Astrocyte (in vitro differentiated cells and primary cell): ENCODE data around the gene CDH13. TPM values are rescaled to one million over a fixed set of nuclear protein-coding genes. Genes with fewer than 3 reads are reported as not detected.

ENCODE experiments used
- DNase-seq: peaks from one replicate; pipeline ENCODE4 v3.0.0-alpha.2; 2010; ENCODE audit warnings: low read depth
- FAIRE-seq: peaks from 2 replicates; lab custom pipeline; 2011; peaks lifted over from hg19 to GRCh38; lab: Jason Lieb, UNC
- H2AFZ ChIP-seq: 2 replicates; pipeline ENCODE4 v1.6.0; 2012; ENCODE audit warnings: low read depth, low read length, inconsistent platforms
- H3K27ac ChIP-seq: 2 replicates; pipeline ENCODE4 v1.5.1; 2011; ENCODE audit warnings: low read depth, low read length, inconsistent platforms
- H3K27me3 ChIP-seq: 2 replicates; pipeline ENCODE4 v1.6.0; 2011; ENCODE audit warnings: low read length, inconsistent platforms; ENCODE audit not compliant: insufficient read depth
- H3K36me3 ChIP-seq: 2 replicates; pipeline ENCODE4 v1.5.1; 2011; ENCODE audit warnings: low read length, inconsistent platforms; ENCODE audit not compliant: insufficient read depth
- H3K4me1 ChIP-seq: 2 replicates; pipeline ENCODE4 v1.5.1; 2011; ENCODE audit warnings: low read length, inconsistent platforms; ENCODE audit not compliant: insufficient read depth
- H3K4me2 ChIP-seq: 2 replicates; pipeline ENCODE4 v1.6.0; 2012; ENCODE audit warnings: low read length, inconsistent platforms
- H3K4me3 ChIP-seq: 2 replicates; pipeline ENCODE4 v1.5.1; 2011; ENCODE audit warnings: low read depth, mild to moderate bottlenecking, low read length, inconsistent platforms; ENCODE audit not compliant: insufficient read depth
- H3K79me2 ChIP-seq: 2 replicates; pipeline ENCODE4 v1.6.0; 2012; ENCODE audit warnings: mild to moderate bottlenecking, low read length, inconsistent platforms; ENCODE audit not compliant: insufficient read depth
- H3K9ac ChIP-seq: 2 replicates; pipeline ENCODE4 v1.6.0; 2012; ENCODE audit warnings: mild to moderate bottlenecking, low read length, inconsistent platforms
- H3K9me3 ChIP-seq: 2 replicates; pipeline ENCODE4 v1.5.1; 2012; ENCODE audit warnings: low read depth, mild to moderate bottlenecking, low read length, inconsistent platforms; ENCODE audit not compliant: insufficient read depth
- H4K20me1 ChIP-seq: 2 replicates; pipeline ENCODE4 v1.6.0; 2012; ENCODE audit warnings: low read length, inconsistent platforms; ENCODE audit not compliant: insufficient read depth
- H3K27ac Mint-ChIP-seq: one replicate; pipeline ENCODE4 v1.8.0; 2021; ENCODE audit warnings: mild to moderate bottlenecking, mixed read lengths; ENCODE audit not compliant: unreplicated experiment
- H3K27me3 Mint-ChIP-seq: one replicate; pipeline ENCODE4 v1.8.0; 2021; ENCODE audit warnings: low read depth, mixed read lengths; ENCODE audit not compliant: unreplicated experiment
- H3K36me3 Mint-ChIP-seq: one replicate; pipeline ENCODE4 v1.8.0; 2021; ENCODE audit warnings: low read depth, mixed read lengths; ENCODE audit not compliant: unreplicated experiment
- H3K4me1 Mint-ChIP-seq: one replicate; pipeline ENCODE4 v1.8.0; 2021; ENCODE audit warnings: low read depth, mixed read lengths; ENCODE audit not compliant: unreplicated experiment
- H3K4me3 Mint-ChIP-seq: one replicate; pipeline ENCODE4 v1.8.0; 2021; ENCODE audit warnings: mild to moderate bottlenecking, moderate library complexity, mixed read lengths; ENCODE audit not compliant: unreplicated experiment
- H3K9me3 Mint-ChIP-seq: one replicate; pipeline ENCODE4 v1.8.0; 2021; ENCODE audit warnings: mild to moderate bottlenecking, mixed read lengths; ENCODE audit not compliant: unreplicated experiment
- EZH2 ChIP-seq: IDR thresholded peaks from 2 replicates; pipeline ENCODE4 v1.6.1; 2012; ENCODE audit warnings: mild to moderate bottlenecking, low read length, inconsistent platforms; ENCODE audit not compliant: insufficient read depth
- total RNA-seq: library from RNA; stranded (reverse); gene quantifications from 2 replicates; pipeline ENCODE4 v1.2.1, GENCODE V29; 2021
- TF ChIP-seq, protein P1 (sequence below): IDR thresholded peaks from 2 replicates; pipeline ENCODE4 v1.5.1; 2011; ENCODE audit warnings: low read depth, mild to moderate bottlenecking, inconsistent platforms, low read length, moderate library complexity; ENCODE audit not compliant: insufficient read depth

Gene CDH13
- total RNA-seq, 1 donor from 2014 or later = 41.7 TPM

DNA sequence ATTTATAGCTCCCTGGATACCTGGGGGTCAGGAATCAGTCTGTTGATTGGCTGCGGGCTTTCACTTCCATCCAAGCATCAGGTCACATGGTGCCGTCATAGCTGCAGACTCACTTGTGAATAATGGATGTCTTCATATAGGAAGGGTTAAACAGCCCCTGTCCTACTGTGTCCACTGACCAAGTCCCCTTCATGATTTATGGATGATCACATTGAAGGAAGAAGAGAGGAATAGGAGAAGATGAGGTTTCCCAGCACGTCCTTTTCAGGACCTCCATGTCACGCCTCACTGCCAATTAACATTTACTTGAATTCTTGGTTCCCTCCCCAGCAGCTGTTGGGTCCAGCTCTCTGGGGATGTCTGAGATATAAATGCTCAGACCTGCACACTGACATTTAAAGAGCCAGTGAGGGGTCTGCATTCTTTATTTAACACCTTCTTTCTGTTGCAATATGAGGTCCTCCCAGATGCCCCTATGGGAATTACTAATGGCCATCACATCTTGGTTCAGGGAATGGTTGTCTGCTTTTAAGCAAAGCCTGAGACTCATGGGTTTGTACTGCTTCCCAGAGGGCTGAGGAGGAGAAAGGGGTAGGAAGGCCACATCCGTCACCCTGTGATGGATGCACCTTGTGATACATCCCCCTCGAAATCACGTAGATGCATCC is 950.4 kb downstream of the CDH13 start:
- H3K36me3 ChIP-seq = no peaks in the 10 kb centered on the region
- no peak overlapping the region for H3K4me3 ChIP-seq
- TF ChIP-seq, protein P1, sequence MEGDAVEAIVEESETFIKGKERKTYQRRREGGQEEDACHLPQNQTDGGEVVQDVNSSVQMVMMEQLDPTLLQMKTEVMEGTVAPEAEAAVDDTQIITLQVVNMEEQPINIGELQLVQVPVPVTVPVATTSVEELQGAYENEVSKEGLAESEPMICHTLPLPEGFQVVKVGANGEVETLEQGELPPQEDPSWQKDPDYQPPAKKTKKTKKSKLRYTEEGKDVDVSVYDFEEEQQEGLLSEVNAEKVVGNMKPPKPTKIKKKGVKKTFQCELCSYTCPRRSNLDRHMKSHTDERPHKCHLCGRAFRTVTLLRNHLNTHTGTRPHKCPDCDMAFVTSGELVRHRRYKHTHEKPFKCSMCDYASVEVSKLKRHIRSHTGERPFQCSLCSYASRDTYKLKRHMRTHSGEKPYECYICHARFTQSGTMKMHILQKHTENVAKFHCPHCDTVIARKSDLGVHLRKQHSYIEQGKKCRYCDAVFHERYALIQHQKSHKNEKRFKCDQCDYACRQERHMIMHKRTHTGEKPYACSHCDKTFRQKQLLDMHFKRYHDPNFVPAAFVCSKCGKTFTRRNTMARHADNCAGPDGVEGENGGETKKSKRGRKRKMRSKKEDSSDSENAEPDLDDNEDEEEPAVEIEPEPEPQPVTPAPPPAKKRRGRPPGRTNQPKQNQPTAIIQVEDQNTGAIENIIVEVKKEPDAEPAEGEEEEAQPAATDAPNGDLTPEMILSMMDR = no peak
- no peak for TF ChIP-seq EZH2
- H3K9me3 ChIP-seq = no peaks in the 10 kb centered on the region
- Mint-ChIP-seq H3K27me3 (peaks cover 19% of the 10 kb centered on the region), H3K9me3 (peaks cover 3% of the 10 kb centered on the region), H3K36me3 (no peaks in the 10 kb centered on the region), H3K4me3 (no peak overlapping the region), H3K4me1 (peaks cover 7% of the 10 kb centered on the region), H3K27ac (no peak overlapping the region)
- FAIRE-seq (no peak), DNase-seq (no peak)
- no peaks in the 10 kb centered on the region for H3K79me2 ChIP-seq
- H3K4me1 ChIP-seq = peaks cover 5% of the 10 kb centered on the region
- no peak overlapping the region for H3K4me2 ChIP-seq
- no peak overlapping the region for H3K27ac ChIP-seq
- H2AFZ ChIP-seq = no peak overlapping the region
- no peak overlapping the region for H3K9ac ChIP-seq
- H3K27me3 ChIP-seq = no peaks in the 10 kb centered on the region
- no peaks in the 10 kb centered on the region for H4K20me1 ChIP-seq

- Histone ChIP-seq H3K9ac (no peak overlapping the region), H2AFZ (no peak overlapping the region), H4K20me1 (no peaks in the 10 kb centered on the region), H3K4me3 (no peak overlapping the region), H3K27ac (no peak overlapping the region), H3K27me3 (no peaks in the 10 kb centered on the region), H3K36me3 (no peaks in the 10 kb centered on the region), H3K9me3 (no peaks in the 10 kb centered on the region), H3K4me1 (peaks cover 5% of the 10 kb centered on the region), H3K4me2 (no peak overlapping the region), H3K79me2 (no peaks in the 10 kb centered on the region)
- peaks cover 7% of the 10 kb centered on the region for H3K4me1 Mint-ChIP-seq
- peaks cover 3% of the 10 kb centered on the region for H3K9me3 Mint-ChIP-seq
- no peak for FAIRE-seq
- no peak overlapping the region for H3K4me3 Mint-ChIP-seq
- no peak for DNase-seq
- H3K27ac Mint-ChIP-seq = no peak overlapping the region
- H3K36me3 Mint-ChIP-seq = no peaks in the 10 kb centered on the region
- peaks cover 24% of the 10 kb centered on the region for H3K27me3 Mint-ChIP-seq
- TF ChIP-seq EZH2 = no peak
- TF ChIP-seq, protein P1 = no peak
Measured at GRCh38 chr16:83578171-83578570, 951.4 kb downstream of the CDH13 start.

DNA sequence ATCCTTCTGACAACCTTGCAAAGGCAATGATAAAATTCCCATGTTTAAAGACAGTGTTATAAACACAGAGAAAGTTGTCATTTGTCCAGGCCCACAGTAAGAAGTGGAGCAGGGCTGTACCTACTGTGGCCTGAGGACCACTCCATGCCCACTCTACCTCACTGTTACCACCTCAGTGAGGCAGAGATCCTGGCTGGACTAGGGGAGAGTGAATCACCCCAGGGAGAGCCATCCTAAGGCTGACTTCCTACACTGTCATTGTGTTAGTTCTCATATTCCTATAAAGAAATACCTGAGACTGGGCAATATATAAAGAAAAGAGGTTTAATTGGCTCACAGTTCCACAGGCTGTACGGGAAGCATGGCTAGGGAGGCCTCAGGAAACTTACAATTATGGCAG is 952.3 kb downstream of the CDH13 start:
- H3K4me1 ChIP-seq = peaks cover 4% of the 10 kb centered on the region
- no peaks in the 10 kb centered on the region for H3K36me3 ChIP-seq
- Mint-ChIP-seq H3K27ac (no peak overlapping the region), H3K9me3 (peaks cover 3% of the 10 kb centered on the region), H3K36me3 (no peaks in the 10 kb centered on the region), H3K4me3 (no peak overlapping the region), H3K27me3 (peaks cover 26% of the 10 kb centered on the region), H3K4me1 (peaks cover 7% of the 10 kb centered on the region)
- no peaks in the 10 kb centered on the region for H4K20me1 ChIP-seq
- no peak for FAIRE-seq
- no peak overlapping the region for H3K9ac ChIP-seq
- TF ChIP-seq, protein P1 = no peak
- no peak for TF ChIP-seq EZH2
- H3K4me2 ChIP-seq = no peak overlapping the region
- no peaks in the 10 kb centered on the region for H3K27me3 ChIP-seq
- DNase-seq = no peak
- H3K79me2 ChIP-seq = no peaks in the 10 kb centered on the region
- H3K9me3 ChIP-seq = no peaks in the 10 kb centered on the region
- no peak overlapping the region for H2AFZ ChIP-seq
- no peak overlapping the region for H3K27ac ChIP-seq
- no peak overlapping the region for H3K4me3 ChIP-seq
